Subcutaneous adipose tissue (tissue), 4 donors: Measurements from ENCODE around the gene LACTB. TPM values are rescaled to one million over a fixed set of nuclear protein-coding genes. Genes with fewer than 3 reads are reported as not detected.

Experiments used
- CTCF ChIP-seq: fragments of 450-650 bp; IDR thresholded peaks from one replicate; pipeline ENCODE4 v1.5.1; 2016; ENCODE audit warnings: low read depth, mild to moderate bottlenecking, control low read depth, antibody characterized with exemption, moderate library complexity
- total RNA-seq, 4 donors: library from RNA; depleted of rRNA; stranded (reverse); fragments of >200 nt; gene quantifications; one replicate each; pipeline ENCODE4 v1.1.0, GENCODE V29; 2016

Gene LACTB
- total RNA-seq, 4 donors from 2014 or later = 19.8 to 46.7 (median 30.0) TPM

- no peak for TF ChIP-seq CTCF
Observed at GRCh38 chr15:63090887-63091286, 30.8 kb upstream of the LACTB start.

DNA sequence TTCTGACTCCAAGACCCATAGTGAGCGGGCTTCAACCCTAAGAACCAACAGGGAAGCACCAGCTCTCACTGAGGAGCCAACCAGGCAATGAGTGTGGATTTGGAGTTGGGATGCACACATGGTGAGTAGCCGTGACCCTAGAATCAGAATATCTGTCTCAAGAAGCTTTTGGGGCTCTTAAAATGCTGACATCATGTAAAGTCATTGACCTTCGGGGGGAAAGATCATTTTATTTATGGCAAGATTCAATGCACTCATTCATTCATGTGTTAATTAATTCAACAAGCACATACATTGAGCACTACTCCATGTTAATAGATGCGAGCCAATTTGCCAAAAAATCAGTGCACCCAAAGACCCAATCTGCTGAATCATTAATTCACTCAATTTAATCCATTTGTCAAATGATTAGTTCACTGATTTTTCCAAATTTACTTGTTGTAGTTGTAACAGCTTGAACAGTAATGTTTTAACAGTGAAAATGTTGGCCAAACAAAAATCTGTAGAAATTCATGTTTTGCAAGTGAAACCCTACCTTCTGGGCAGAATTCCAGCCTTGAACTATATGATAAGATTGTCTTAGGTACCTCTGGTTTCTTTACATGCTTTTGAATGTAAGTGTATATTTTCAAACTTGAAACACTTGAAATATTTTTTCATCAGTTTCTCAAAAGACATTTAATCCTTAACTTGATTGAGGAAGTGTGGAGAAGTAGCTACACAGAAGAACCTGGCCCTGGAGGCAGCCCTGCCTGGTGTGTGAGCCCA lies 29.8 kb upstream of the LACTB start:
- no peak for TF ChIP-seq CTCF

DNA sequence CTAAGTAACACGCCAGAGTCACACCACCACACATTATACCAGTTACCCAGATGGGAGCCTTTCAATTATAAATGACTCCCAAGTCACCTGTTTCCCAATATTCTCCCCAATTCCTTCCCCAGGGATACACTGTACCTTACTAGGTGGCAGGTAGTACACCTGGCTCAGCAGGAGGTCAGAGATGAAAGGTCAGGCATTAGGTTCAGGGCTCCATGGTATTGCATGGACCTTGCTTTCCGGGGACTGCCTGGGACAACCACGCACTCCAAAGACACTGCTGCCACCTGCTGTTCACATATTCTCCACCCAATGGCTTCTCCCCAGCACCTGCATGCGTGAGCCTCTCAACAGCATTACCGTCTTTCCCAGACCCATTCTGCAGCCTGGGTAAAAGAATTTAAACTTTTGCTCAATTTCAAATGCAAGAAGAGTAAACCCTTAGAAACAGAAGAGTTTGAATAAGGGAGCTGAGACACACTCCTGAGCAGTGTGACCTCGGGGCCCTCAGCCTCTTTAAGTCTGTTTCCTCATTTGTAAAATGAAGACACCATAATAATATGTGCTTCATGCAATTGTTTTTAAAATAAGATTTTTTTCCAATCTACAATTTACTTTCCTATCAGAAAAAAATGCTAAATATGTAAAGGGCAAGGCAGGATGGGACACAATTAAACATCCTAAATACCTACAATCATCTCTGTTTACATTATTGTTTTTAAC lies 28.0 kb upstream of the LACTB start:
- TF ChIP-seq CTCF = no peak

GRCh38 chr15:63094495-63094931 lies 27.1 kb upstream of the LACTB start:
- no peak for TF ChIP-seq CTCF

- no peak for TF ChIP-seq CTCF
Observed at GRCh38 chr15:63096178-63096577, 25.5 kb upstream of the LACTB start.

- no peak for TF ChIP-seq CTCF
Observed at GRCh38 chr15:63103416-63103815, 18.2 kb upstream of the LACTB start.

DNA sequence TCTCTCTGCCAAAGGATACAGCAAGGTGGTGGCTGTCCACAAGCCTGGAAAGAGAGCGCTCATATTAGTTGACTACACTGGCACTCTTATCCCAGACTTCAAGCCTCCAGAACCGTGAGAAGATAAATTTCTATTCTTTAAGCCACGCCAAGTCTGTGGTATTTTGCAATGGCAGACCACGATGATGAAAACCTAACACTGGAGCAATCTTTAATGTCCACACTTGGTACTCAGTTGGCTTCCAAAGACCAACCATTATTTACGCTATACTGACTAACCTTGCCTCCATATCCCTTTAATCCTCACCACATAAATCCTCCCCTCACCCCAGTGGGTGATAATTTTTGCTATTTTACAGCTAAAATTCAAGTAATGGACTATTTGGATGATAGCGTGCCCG lies 16.9 kb upstream of the LACTB start:
- TF ChIP-seq CTCF = no peak
